GM18519 (cell line): ENCODE measurements around the gene PERM1.
"Not testable (repeated sequence)": the region's sequence is repeated elsewhere in the genome, so short reads cannot be mapped to it uniquely, and the experiment has no call there.

Experiments
- ATAC-seq: cut with Tn5 transposase; IDR thresholded peaks from one replicate; pipeline ENCODE4 v1.9.1; 2021; ENCODE audit warnings: mild to moderate bottlenecking, moderate library complexity; ENCODE audit not compliant: unreplicated experiment, low FRiP score

Gene PERM1

GRCh38 chr1:952201-952600, 29.7 kb downstream of the PERM1 start:
- ATAC-seq, result no peak

GRCh38 chr1:951364-951763, 30.5 kb downstream of the PERM1 start:
- no peak for ATAC-seq

GRCh38 chr1:950881-951280, 31.0 kb downstream of the PERM1 start:
- ATAC-seq, result no peak

- no peak for ATAC-seq
Measured at GRCh38 chr1:950268-950667, 31.6 kb downstream of the PERM1 start.

GRCh38 chr1:947958-948357, 33.9 kb downstream of the PERM1 start:
- no peak for ATAC-seq

GRCh38 chr1:946811-947210, 35.1 kb downstream of the PERM1 start:
- ATAC-seq, result not testable (repeated sequence)

GRCh38 chr1:945688-946556, 36.0 kb downstream of the PERM1 start:
- ATAC-seq, result no peak

GRCh38 chr1:944341-945325, 37.3 kb downstream of the PERM1 start:
- ATAC-seq, result no peak

GRCh38 chr1:943545-944340, 38.1 kb downstream of the PERM1 start:
- no peak for ATAC-seq

GRCh38 chr1:942864-943533, 38.9 kb downstream of the PERM1 start:
- ATAC-seq, result no peak

GRCh38 chr1:942411-942821, 39.5 kb downstream of the PERM1 start:
- no peak for ATAC-seq

GRCh38 chr1:941588-942383, 40.1 kb downstream of the PERM1 start:
- ATAC-seq, result no peak

- ATAC-seq, result no peak
Measured at GRCh38 chr1:941015-941587, 40.8 kb downstream of the PERM1 start.

GRCh38 chr1:940107-941014, 41.5 kb downstream of the PERM1 start:
- ATAC-seq, result no peak

- ATAC-seq, result no peak
Measured at GRCh38 chr1:939511-940106, 42.3 kb downstream of the PERM1 start.

- ATAC-seq, result no peak
Measured at GRCh38 chr1:938711-939489, 43.0 kb downstream of the PERM1 start.
